HG03378 (cell line): ENCODE measurements around the gene ARHGAP27.
"Not testable (repeated sequence)": the region's sequence is repeated elsewhere in the genome, so short reads cannot be mapped to it uniquely, and the experiment has no call there.

ENCODE experiments used
- ATAC-seq: cut with Tn5 transposase; IDR thresholded peaks from one replicate; pipeline ENCODE4 v1.9.1; 2021; ENCODE audit warnings: mild to moderate bottlenecking, moderate library complexity; ENCODE audit not compliant: unreplicated experiment

The ARHGAP27 gene

GRCh38 chr17:45446872-45447625 is 14.4 kb upstream of the ARHGAP27 start:
- not testable (repeated sequence) for ATAC-seq

GRCh38 chr17:45445901-45446743 is 13.5 kb upstream of the ARHGAP27 start:
- ATAC-seq: not testable (repeated sequence)

GRCh38 chr17:45444856-45445820 is 12.5 kb upstream of the ARHGAP27 start:
- ATAC-seq: not testable (repeated sequence)

GRCh38 chr17:45444301-45444700 is 11.6 kb upstream of the ARHGAP27 start:
- ATAC-seq: not testable (repeated sequence)

GRCh38 chr17:45443371-45444260 is 10.9 kb upstream of the ARHGAP27 start:
- ATAC-seq: not testable (repeated sequence)

- ATAC-seq: no peak
Measured at GRCh38 chr17:45441526-45442310, 9.0 kb upstream of the ARHGAP27 start.

GRCh38 chr17:45440839-45441515 is 8.3 kb upstream of the ARHGAP27 start:
- ATAC-seq: peak; percentile 46

- no peak for ATAC-seq
Measured at GRCh38 chr17:45440161-45440778, 7.6 kb upstream of the ARHGAP27 start.

GRCh38 chr17:45438931-45439610 is 6.4 kb upstream of the ARHGAP27 start:
- ATAC-seq: no peak

GRCh38 chr17:45437465-45438283 is 5.0 kb upstream of the ARHGAP27 start:
- ATAC-seq: no peak

GRCh38 chr17:45436625-45437464 is 4.2 kb upstream of the ARHGAP27 start:
- no peak for ATAC-seq

- no peak for ATAC-seq
Measured at GRCh38 chr17:45436161-45436560, 3.5 kb upstream of the ARHGAP27 start.

- ATAC-seq: no peak
Measured at GRCh38 chr17:45435481-45435880, 2.8 kb upstream of the ARHGAP27 start.

- ATAC-seq: no peak
Measured at GRCh38 chr17:45433159-45433535, 477 bp upstream of the ARHGAP27 start.

- ATAC-seq: no peak
Measured at GRCh38 chr17:45431531-45432404, 902 bp downstream of the ARHGAP27 start.
